ENCODE data around the gene GPR173.
A peak's percentile ranks its signal among the peaks of the same experiment; 100 is the strongest.

Gene GPR173

DNA sequence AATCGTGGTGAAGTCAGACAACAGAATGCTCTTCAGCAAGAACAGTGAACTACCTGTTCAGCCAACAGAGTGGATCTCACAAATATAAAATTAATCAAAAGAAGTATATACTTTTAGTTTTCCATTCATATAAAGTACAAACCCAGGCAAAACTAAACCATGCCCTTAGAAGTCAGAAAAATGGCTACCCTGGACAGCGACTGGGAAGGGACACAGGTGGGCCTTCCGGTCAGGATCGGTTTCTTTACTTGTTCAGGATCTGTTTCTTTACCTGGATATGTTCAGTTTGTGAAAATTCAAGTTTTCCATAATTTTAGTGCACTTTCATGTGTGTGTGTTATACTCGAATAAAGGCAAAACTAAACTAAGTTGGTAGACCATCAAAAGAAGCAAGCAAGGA is 12.4 kb upstream of the GPR173 start:
- DNase-seq (ENCODE audit: low spot score), result no peak
- TF ChIP-seq, protein P1, sequence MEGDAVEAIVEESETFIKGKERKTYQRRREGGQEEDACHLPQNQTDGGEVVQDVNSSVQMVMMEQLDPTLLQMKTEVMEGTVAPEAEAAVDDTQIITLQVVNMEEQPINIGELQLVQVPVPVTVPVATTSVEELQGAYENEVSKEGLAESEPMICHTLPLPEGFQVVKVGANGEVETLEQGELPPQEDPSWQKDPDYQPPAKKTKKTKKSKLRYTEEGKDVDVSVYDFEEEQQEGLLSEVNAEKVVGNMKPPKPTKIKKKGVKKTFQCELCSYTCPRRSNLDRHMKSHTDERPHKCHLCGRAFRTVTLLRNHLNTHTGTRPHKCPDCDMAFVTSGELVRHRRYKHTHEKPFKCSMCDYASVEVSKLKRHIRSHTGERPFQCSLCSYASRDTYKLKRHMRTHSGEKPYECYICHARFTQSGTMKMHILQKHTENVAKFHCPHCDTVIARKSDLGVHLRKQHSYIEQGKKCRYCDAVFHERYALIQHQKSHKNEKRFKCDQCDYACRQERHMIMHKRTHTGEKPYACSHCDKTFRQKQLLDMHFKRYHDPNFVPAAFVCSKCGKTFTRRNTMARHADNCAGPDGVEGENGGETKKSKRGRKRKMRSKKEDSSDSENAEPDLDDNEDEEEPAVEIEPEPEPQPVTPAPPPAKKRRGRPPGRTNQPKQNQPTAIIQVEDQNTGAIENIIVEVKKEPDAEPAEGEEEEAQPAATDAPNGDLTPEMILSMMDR (IDR thresholded peaks at IDR 0.05; ENCODE audit: extremely low read depth, insufficient read depth, missing control alignments), result no peak
- in situ Hi-C loops (cut with MboI; ENCODE audit: low pct_unique_long_range_greater_than_20kb, low sequenced_read_pairs, unreplicated experiment), result no loop called here

DNA sequence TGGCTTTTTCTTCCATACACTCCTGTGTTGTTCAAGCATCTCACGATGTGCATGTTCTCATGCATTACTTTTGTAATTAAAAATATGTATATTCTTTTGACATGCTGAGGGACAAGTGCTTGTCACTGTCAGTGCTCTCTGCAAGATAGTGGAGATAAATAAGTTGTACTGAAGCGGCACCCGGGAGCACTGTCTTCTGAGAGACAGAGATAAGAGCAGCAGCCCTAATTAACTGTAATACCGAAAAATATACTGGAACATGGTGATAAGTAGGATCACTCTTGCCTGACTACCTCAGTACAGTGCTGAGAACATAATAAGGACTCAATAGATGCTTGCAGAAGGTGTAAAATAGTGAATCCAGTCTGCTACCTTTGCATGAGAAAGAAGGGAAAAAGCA is 9.4 kb upstream of the GPR173 start:
- TF ChIP-seq, protein P1 (IDR thresholded peaks at IDR 0.05; ENCODE audit: extremely low read depth, insufficient read depth, missing control alignments), result no peak
- no peak for DNase-seq (ENCODE audit: low spot score)
- in situ Hi-C loops (cut with MboI; ENCODE audit: low pct_unique_long_range_greater_than_20kb, low sequenced_read_pairs, unreplicated experiment), result no loop called here

DNA sequence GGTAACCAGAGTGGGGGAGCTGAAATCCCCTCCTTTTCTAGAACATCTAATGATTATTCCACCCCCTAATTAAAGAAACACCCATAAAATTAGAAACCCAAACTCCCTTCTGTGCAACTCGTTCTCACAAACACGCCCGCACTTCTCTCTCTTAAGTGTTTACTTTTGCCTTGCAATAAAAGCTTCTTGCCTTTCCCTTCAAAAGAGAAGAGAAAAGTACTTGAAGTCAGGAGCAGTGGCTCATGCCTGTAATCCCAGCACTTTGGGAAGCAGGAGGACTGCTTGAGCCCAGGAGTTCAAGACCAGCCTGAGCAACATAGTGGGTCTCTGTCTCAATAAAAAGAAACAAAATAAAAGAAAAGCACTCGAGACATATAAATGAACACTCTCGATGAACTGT is 3.6 kb upstream of the GPR173 start:
- in situ Hi-C loops (cut with MboI; ENCODE audit: low pct_unique_long_range_greater_than_20kb, low sequenced_read_pairs, unreplicated experiment), result no loop called here
- DNase-seq (ENCODE audit: low spot score), result no peak
- TF ChIP-seq, protein P1 (IDR thresholded peaks at IDR 0.05; ENCODE audit: extremely low read depth, insufficient read depth, missing control alignments), result no peak

DNA sequence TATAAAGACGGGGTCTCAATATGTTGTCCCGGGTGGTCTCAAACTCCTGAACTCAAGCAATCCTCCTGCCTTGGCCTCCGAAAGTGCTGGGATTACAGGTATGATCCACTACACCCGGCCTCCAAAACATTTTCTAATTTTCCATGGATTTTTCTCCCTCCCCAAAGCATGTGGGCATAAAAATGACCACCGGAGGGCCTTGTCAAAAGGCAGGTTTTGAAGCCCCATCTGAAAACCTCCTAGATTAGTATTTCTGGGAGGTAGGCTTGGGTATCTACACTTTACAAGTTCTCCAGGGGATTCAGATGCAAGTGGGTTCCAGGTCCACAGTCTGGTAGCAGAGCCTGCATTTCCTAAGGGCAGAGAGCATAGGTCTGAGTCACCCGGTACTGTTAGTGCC is 1.4 kb upstream of the GPR173 start:
- in situ Hi-C loops (cut with MboI; ENCODE audit: low pct_unique_long_range_greater_than_20kb, low sequenced_read_pairs, unreplicated experiment), result no loop called here
- DNase-seq (ENCODE audit: low spot score), result no peak
- TF ChIP-seq, protein P1 (IDR thresholded peaks at IDR 0.05; ENCODE audit: extremely low read depth, insufficient read depth, missing control alignments), result peak; percentile 6

DNA sequence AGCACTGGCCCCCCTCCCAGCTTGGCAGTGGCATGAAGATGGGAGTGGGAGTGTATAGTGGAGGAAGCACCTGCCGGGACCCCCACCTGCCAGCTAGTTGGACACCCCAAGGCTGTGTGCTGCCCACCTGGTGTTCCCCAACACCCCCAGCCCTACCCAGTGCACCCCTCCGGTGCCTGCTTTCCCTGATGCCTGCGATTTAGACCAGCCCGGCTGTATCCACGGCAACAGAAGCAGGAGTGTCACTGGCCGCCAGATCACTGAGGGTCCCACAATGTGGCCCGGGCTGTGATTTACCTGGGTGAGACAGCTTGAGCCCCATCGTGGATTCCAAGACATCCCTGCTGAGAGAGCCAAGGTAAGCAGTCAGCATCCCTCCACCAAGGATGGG is 533 bp downstream of the GPR173 start:
- TF ChIP-seq, protein P1 (IDR thresholded peaks at IDR 0.05; ENCODE audit: extremely low read depth, insufficient read depth, missing control alignments), result no peak
- no peak for DNase-seq (ENCODE audit: low spot score)
- in situ Hi-C loops (cut with MboI; ENCODE audit: low pct_unique_long_range_greater_than_20kb, low sequenced_read_pairs, unreplicated experiment), result no loop called here

DNA sequence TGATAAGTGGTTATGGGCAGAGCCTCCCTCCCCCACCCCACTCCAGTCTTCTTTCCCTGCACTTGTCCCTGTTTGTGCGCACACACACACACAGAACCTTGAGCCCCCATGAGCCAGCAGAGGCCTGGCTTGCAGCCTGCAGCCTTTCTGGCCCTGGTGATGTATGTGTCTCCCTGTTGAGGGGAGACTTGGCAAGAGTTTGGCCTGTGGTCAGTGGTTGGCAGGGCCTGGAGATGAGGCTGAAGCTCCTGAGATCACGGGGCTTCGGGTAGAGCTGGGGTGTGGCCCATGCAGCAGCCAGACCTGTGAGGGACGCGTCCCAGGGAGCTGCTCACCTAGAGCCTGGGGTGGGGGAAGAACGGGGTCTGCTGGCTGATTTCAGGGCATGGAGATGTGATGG is 2.3 kb downstream of the GPR173 start:
- in situ Hi-C loops (cut with MboI; ENCODE audit: low pct_unique_long_range_greater_than_20kb, low sequenced_read_pairs, unreplicated experiment), result no loop called here
- no peak for DNase-seq (ENCODE audit: low spot score)

More for the DNA sequence above, 2.3 kb downstream of the GPR173 start:
- TF ChIP-seq, protein P1 (IDR thresholded peaks at IDR 0.05; ENCODE audit: extremely low read depth, insufficient read depth, missing control alignments), result no peak

All from GM13977 (cell line).